RWPE2 (cell line): ENCODE results near the gene ACSF3.
"Not testable (repeated sequence)": the region's sequence is repeated elsewhere in the genome, so short reads cannot be mapped to it uniquely, and the experiment has no call there.

Source experiments
- ATAC-seq: fragments of 200-7000 bp; cut with Tn5 transposase; 3 replicates; pipeline ENCODE4 v1.9.1; 2021; ENCODE audit warnings: low read depth
- DNase-seq: peaks from one replicate; pipeline ENCODE4 v3.0.0-alpha.2; 2020; ENCODE audit warnings: low spot score
- H3K27ac ChIP-seq: fragments of 450-650 bp; 2 replicates; pipeline ENCODE4 v1.5.1; 2017; ENCODE audit warnings: mild to moderate bottlenecking; ENCODE audit not compliant: poor library complexity, severe bottlenecking
- H3K27me3 ChIP-seq: fragments of 250-450 bp; sonication (Bioruptor Pico); 2 replicates; pipeline ENCODE4 v1.5.1; 2021; ENCODE audit warnings: mild to moderate bottlenecking, moderate library complexity; ENCODE audit not compliant: insufficient read depth, poor library complexity, severe bottlenecking
- H3K36me3 ChIP-seq: fragments of 250-450 bp; sonication (Bioruptor Pico); 2 replicates; pipeline ENCODE4 v1.5.1; 2020; ENCODE audit warnings: low read depth, mild to moderate bottlenecking, moderate library complexity
- H3K4me1 ChIP-seq: fragments of 250-450 bp; sonication (Bioruptor Pico); 2 replicates; pipeline ENCODE4 v1.5.1; 2021; ENCODE audit warnings: mild to moderate bottlenecking, moderate library complexity; ENCODE audit not compliant: insufficient read depth, poor library complexity, severe bottlenecking
- H3K4me3 ChIP-seq: fragments of 250-450 bp; sonication (Bioruptor Pico); 2 replicates; pipeline ENCODE4 v1.5.1; 2021; ENCODE audit warnings: mild to moderate bottlenecking, moderate library complexity; ENCODE audit not compliant: severe bottlenecking
- H3K9me3 ChIP-seq: fragments of 250-450 bp; sonication (Bioruptor Pico); 2 replicates; pipeline ENCODE4 v1.5.1; 2021; ENCODE audit warnings: mild to moderate bottlenecking, moderate library complexity; ENCODE audit not compliant: severe bottlenecking
- CTCF ChIP-seq: fragments of 450-650 bp; IDR thresholded peaks from one replicate; pipeline ENCODE4 v1.5.1; 2017; ENCODE audit warnings: mild to moderate bottlenecking, moderate library complexity; ENCODE audit not compliant: poor library complexity, severe bottlenecking

ACSF3 gene

GRCh38 chr16:89067677-89068443, 25.8 kb upstream of the ACSF3 start:
- Histone ChIP-seq H3K27me3 (peaks cover 8% of the 10 kb centered on the region), H3K4me3 (no peak overlapping the region), H3K4me1 (peaks cover 2% of the 10 kb centered on the region), H3K36me3 (no peaks in the 10 kb centered on the region), H3K9me3 (no peaks in the 10 kb centered on the region), H3K27ac (no peak overlapping the region)
- peak; percentile 48 for ATAC-seq
- TF ChIP-seq CTCF, result no peak
- DNase-seq, result no peak

GRCh38 chr16:89068814-89069616, 24.6 kb upstream of the ACSF3 start:
- not testable (repeated sequence) for ATAC-seq, H3K4me1 ChIP-seq, H3K27ac ChIP-seq, H3K27me3 ChIP-seq, DNase-seq, H3K4me3 ChIP-seq, H3K9me3 ChIP-seq, H3K36me3 ChIP-seq

- Histone ChIP-seq H3K27ac (no peak overlapping the region), H3K36me3 (no peaks in the 10 kb centered on the region)
- TF ChIP-seq CTCF, result no peak
Observed at GRCh38 chr16:89069920-89070319, 23.7 kb upstream of the ACSF3 start.

GRCh38 chr16:89070590-89070989, 23.1 kb upstream of the ACSF3 start:
- Histone ChIP-seq H3K27me3 (peaks cover 8% of the 10 kb centered on the region), H3K4me1 (peaks cover 2% of the 10 kb centered on the region), H3K36me3 (no peaks in the 10 kb centered on the region), H3K9me3 (peaks cover 3% of the 10 kb centered on the region), H3K27ac (no peak overlapping the region), H3K4me3 (no peak overlapping the region)
- no peak for DNase-seq
- no peak for TF ChIP-seq CTCF
- no peak for ATAC-seq

More at GRCh38 chr16:89069920-89070319, 23.7 kb upstream of the ACSF3 start:
- Histone ChIP-seq H3K4me1 (peaks cover 2% of the 10 kb centered on the region), H3K4me3 (no peak overlapping the region), H3K9me3 (peaks cover under 1% of the 10 kb centered on the region), H3K27me3 (peaks cover 8% of the 10 kb centered on the region)
- ATAC-seq (no peak), DNase-seq (no peak)

GRCh38 chr16:89071686-89072547, 21.7 kb upstream of the ACSF3 start:
- H3K9me3 ChIP-seq, result peaks cover 3% of the 10 kb centered on the region
- DNase-seq, result no peak
- TF ChIP-seq CTCF, result no peak
- no peak overlapping the region for H3K27ac ChIP-seq
- no peak overlapping the region for H3K4me3 ChIP-seq
- H3K27me3 ChIP-seq, result peaks cover 8% of the 10 kb centered on the region
- no peak for ATAC-seq
- H3K4me1 ChIP-seq, result peaks cover 2% of the 10 kb centered on the region
- H3K36me3 ChIP-seq, result no peaks in the 10 kb centered on the region
